ENCODE data around the gene B4GAT1.

DNA sequence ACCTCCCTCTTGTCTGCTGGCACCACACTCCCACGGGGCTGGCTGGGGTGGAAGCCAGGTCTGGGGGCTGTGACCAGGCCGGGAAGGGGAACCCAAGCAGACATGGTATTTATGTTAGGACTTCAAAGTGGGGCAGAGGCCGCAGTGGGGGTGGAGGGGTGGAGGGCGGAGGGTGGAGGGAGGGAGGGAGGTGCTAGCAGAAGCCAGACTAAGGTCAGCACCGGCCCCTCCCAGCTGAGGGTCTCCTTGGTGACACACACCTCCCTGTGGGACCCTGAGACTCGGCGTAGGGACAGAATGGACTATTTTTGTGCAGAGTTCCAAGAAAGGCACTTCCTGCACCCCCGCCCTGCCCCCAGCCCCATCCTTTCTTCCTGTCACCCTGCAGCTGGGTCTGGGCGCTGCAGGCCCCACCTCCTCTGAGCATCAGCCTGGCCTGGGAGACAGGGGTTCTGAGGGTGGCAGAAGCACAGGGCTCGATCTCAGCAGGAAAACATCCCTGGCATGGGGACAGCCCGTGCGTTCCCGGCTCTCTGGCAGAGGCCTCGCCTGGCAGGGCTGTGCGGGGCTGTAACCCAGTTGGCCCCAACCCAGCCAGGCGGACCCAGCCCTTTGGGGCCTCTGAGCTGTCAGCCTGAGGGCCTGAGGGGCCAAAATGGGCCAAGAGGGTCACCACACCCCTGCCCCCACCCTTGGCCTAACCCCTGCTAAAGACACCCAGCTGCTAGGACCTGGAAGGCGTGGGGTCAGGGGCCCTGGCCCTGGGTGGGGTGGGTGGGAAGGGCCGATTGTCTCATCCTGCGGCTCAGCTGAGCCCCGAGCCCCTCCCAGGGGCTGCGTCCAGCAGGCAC is 20.9 kb downstream of the B4GAT1 start:
- TF ChIP-seq GATA2 (IDR thresholded peaks at IDR 0.05; ENCODE audit: low read depth, low read length) = no peak
- no peak for TF ChIP-seq GATA3 (IDR thresholded peaks at IDR 0.05; ENCODE audit: low read depth, low read length)
